Stimulated activated CD4-positive, alpha-beta T cell treated with anti-CD3 and anti-CD28 coated beads, Interleukin-4, amount 100 ng/mL, for 48 hours (primary cell): ENCODE data around the gene C22orf23.
A peak's percentile ranks its signal among the peaks of the same experiment; 100 is the strongest.

ENCODE experiments used
- DNase-seq, 2 donors: peaks; one replicate each; pipeline ENCODE4 v3.0.0-alpha.2; 2020; ENCODE audit warnings: low read depth in 2 of 2

Gene C22orf23

DNA sequence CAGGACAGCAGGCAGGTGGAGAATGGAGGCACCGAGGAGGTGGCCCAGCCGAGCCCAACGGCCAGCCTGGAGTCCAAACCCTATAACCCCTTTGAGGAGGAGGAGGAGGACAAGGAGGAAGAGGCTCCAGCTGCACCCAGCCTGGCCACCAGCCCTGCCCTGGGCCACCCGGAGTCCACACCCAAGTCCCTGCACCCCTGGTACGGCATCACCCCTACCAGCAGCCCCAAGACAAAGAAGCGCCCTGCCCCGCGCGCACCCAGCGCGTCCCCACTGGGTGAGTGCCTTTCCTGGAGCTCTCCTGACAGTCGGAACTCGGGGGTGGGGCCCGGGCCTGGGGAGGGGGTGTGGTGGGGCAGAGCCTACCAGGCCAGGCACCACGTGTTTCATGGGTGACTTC lies 27.6 kb downstream of the C22orf23 start:
- DNase-seq = no peak

DNA sequence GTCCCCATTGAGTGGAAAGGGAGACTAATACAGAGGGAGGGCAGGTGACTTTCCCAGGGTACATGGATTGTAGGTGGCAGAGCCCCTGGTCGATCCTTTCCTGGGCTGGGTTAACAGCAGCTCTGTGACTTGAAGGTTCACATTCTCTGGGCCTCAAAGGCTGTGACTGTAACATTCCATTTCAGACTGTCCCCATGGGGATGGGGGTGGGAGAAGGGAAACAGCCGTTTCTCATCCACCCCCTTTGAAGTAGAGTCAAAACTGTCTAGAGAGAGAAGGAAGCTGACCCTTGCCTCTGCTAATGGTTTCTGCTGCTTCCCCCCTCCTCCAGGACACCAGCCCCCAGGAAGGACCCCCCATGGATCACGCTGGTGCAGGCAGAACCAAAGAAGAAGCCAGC lies 28.1 kb downstream of the C22orf23 start:
- no peak for DNase-seq

DNA sequence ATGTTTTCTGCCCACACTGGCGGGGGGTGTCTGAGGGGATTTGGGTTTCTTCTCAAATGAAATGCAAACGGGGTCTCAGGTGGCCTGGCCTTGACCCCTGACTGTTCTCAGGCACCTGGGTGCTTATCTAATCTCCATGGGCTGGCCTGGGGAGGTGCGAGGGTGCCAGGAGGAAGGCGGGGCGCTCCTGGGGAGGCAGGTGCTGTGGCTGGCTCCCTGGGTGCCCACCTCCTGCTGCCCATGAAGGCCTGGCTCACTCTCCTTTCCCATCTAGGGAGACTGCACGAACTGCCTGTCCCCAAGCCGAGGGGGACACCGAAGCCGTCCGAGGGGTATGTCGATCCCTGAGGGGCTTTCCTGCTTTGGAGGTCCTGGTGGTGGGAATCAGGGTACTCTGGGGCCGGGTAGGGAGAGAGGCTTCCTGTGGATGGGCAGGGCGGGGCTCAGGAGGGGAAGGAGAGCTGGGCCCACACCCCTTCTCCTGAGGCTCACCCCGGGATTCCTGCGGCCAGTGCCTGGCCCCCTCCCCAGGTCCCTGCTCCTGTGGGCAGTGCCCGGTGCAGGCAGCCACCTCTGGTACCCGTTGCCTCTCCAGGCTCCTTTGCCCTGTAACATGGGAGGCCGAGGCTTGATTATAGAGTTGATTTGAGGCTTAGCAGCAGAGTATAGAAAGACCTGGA lies 28.9 kb downstream of the C22orf23 start:
- no peak for DNase-seq

DNA sequence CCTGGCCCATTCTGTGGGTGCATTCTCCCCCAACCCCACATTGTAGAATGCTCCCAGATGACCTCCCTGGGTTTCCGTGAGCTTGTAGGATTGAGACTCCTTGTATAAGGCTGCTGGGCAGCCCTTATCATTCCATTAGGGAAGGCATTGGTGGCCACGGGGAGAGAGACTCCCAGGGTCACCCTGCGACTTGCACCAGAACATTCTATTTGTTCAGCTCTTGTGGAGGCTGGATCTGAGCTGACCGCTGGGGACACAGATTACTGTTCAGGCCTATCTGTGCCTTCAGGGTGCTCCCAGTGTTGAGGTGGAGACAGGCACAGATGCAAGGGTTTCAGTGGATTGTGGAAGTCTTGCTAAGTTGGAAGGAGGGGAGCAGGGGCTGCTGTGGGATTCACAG lies 29.5 kb downstream of the C22orf23 start:
- no peak for DNase-seq

DNA sequence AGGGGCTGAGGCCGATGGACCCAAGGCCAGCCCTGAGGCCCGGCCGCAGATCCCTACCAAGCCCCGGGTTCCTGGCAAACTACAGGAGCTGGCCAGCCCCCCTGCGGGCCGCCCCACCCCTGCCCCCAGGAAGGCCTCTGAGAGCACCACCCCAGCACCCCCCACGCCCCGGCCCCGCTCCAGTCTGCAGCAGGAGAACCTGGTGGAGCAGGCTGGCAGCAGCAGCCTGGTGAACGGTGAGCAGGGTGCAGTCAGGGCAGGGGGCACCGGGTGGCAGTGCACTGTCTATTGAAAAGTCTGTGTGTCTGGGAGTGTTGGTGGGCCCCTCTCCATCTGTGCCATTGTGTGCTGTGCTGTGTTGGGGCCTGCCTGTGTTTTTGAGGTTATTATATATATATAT lies 31.2 kb downstream of the C22orf23 start:
- no peak for DNase-seq

DNA sequence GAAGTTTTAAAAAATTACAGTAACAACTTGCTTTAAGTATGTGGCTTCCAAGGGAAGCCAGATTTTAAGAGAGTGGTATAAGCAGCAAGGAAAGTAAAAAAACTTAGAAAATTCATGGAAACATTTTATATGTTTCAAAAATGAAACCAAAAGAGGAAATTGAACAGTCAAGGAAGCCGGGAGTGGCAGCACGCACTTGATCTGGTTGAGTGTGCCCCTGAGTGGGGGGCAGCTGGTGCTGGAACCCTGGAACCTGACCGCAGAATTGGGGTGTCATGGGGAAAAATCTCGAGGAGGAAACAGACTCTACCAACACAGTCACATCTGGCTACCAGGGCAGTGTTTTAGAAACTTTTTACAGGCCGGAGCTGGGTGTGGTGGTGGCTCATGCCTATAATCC lies 33.3 kb downstream of the C22orf23 start:
- no peak for DNase-seq

DNA sequence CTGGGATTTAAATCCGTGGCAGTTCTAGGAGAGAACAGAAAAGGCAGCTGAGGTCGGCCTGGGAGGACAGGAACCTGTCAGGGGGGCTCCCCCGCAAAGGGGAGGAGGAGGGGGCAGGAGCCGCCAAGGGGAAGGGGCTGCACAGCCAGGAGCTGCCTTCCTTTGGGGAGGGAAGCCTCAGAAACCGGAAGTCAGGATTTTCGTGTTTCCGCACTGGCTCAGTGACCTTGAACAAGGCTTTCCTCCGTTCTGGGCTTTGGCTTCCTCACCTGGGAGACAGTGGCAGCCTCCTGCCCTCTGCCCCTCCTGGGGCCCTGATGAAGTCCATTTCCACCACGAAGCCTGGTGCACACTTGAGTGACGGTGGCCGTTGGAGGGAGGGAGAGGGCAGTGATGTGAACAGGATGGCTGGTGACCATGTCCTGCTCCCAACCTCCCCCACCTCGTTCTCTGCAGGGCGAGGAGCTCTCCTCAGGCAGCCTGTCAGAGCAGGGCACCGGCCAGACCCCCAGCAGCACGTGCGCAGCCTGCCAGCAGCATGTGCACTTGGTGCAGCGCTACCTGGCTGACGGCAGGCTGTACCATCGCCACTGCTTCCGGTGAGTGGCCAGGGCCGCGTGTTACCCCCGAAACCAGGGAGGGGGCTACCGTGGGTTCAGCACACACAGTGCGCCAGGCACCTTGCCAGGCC lies 34.7 kb downstream of the C22orf23 start:
- no peak for DNase-seq

DNA sequence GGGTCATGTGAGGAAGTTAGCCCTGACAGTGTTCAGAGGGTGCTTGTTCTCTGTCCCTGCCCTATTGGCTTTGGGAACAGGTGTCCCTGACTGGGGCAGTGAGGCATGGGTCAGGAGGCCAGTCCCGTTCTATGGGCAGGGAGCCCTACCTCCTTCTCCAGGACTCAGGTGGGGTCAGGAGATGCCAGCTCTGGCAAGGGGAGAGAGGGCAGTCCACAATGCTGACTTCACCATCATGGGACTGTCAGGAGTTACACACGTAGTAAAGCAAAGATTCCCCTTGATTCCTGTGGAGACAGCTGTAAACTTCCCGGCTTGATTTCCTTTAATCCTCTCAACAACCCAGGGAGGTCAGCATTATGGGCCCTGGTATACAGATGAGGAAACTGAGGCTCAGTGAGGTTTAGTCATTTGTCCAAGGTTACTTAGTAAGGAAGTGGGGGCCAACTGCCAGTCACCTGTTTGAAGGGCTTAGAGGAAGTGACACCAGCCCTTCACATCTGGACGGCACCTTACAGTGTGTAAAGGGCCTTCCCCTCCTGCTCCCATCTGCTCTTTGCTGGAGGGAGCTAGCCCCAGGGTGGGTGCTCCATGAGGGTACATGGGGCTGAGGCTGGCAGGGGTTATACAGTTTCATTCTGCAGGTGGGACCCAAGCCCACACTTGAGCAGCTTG lies 35.4 kb downstream of the C22orf23 start:
- DNase-seq = no peak

DNA sequence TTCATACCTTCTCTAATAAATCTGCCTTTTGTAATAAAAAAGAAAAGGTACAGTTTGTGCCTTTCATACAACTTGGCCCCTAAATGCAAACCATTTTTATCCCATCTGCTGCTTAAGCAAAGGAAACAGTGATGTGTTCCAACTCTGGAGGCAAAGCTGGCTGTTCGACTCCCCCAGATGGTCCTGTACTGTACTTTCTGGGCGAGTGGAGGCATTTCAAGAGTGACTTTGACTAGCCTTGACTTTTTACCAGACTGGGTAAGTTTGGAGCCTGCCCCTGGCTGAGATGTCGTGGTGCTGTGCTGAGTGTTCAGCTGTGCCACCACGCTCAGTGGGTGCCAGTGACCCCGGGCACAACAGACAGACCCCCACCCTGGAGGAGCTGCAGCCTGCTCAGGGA lies 37.1 kb downstream of the C22orf23 start:
- DNase-seq = no peak

DNA sequence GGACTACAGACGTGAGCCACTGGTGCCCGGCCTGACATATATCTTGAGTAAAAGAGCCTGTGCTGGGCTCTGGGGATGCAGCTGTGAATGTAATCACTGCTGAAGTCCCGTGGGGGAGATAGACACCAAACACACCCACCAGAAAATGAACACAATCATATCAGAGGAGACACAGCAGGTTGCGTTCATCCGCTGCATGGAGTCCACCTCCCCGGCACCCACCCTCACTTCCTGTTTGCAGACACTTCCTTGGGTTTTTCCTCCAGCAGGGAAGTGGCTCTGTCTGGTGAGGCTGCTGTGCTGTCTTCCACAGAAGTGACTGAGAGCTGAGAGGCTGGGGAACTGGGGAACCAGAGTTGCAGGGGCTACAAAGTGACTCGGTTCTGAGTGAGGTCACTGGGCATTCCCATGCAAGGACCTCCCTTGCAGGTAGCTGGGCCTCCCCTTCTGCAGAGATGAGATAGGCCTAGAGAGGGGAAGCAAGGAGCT lies 40.1 kb downstream of the C22orf23 start:
- no peak for DNase-seq

DNA sequence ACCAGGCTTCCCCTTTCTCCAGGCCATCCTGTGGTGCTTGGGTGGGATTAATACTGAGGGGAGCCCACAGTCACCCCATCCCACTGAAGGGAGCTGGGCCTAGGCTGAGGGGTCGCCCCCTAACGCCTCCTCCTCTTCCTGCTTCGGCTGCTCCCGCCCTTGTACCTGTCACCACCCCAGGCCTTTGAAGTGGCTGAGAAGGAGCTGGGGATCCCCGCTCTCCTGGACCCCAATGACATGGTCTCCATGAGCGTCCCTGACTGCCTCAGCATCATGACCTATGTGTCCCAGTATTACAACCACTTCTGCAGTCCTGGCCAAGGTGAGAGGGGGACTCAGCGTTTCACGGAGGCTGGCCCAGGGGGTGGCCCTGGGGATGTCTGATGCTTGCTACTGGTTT lies 41.2 kb downstream of the C22orf23 start:
- DNase-seq = no peak

DNA sequence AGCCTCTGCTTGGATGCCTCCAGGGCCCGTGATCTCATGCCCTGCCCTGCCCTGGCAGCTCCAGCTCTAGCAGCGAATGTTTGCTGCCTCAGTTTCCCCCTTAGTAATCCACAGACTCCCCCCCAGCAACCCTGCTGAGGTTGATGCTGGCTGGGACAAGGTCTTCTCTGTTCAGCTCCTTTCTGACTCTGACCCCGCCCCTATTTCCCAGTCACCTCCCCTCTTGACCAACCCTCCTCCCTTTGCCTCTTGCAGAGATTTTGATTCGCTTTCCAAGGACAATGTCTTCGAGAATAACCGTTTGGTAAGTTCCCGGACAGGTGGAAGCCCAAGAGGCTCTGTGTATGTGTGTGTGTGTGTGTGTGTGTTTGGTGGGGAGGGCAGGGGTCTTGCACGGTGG lies 41.7 kb downstream of the C22orf23 start:
- no peak for DNase-seq

DNA sequence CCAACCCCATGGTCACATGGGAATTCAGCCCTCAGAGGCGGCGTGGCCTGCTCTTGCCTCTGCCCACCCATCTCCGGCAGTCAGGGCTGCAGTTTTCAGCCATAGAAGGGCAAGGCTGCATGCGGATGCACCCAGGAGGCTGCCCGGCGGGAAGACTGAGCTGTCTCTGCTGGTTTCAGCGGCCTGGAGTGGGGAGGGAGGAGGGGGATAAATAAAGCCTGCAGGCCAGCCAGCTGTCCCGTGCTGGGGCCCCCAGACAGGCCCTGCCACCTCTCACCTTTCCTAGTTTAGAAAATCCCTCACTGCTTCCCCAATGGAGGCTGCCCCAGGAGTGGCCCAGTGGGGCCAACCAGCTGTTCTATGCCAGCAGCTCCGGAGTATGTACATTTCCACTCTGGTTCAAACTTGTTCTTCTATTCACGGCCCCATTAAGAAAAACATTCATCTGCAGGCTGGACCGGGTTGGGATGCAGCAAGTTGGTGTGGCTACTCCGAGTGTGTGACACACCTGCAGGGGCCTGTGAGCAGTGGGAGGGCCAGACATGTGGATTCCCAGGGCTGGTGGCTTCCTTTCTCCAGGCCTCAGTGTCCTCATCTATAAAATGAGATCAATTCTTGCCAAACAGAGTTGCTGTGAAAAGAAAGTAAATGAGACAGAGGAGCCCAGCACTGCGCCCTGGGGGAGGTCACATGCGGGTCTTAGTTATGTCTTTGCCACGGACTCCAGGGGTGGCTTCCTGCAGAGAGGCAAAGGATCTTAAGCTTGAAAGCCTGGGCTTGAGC lies 42.3 kb downstream of the C22orf23 start:
- no peak for DNase-seq

DNA sequence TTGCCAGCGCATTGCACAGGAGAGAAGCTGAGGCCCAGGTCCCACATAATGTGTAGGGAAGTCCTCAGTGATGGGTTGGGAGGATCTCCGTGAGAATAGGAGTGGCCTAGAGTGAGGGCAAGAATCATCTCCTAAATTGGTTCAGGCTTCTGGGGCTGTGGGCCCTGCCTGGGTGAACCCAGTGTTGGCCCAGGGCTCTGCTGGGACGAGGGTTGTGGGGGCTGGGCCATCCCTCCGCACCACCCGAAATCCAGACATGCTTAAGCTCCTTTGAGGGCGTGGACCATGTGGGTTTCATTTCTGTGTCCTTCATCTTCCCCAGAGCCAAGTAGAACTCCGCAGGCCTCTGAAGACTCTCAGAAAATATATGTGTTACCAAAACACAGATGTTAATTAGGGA lies 43.6 kb downstream of the C22orf23 start:
- no peak for DNase-seq

DNA sequence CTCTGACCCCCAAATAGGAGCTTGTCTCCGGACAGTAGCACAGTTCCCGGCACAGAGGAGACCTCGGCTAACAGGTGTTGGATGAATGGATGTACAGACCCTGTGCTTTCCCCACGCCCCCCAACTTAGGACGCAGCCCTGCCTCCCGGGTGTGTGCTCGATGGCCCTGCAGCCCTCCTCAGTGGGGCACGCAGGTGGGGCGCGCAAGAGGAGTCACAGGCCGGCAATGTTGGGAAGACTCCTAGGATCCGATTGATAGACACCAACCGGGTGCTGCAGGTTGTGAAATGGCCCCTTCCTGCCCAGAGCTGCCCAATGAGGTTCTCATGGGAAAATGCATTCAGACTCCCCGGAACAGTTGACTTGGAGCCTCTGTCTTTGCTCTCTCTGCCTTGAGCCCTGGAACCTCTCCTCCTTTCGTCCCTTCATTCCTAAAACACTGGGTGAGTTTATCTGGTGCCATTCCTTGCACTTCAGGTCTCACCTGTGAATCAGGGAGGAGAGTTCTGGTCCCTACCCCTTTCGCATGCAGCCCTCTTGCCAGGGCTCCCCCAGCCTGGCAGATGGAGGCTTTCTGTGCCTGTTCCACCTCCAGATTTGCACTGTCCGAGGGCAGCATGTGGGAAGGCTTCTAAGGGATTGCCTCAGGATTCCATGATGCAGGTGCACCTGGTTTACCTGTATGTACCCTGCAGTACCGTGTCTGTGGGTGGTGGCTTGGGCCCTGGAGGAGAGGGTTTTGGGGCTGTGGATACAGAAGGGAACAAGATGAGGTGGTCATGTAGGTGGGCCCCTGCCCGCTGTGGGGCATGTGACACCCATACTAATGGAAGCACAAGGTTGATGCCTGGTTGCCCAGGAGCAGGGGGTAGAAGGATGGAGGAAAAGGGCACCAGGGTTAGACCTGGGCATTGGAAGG lies 46.1 kb downstream of the C22orf23 start:
- no peak for DNase-seq

DNA sequence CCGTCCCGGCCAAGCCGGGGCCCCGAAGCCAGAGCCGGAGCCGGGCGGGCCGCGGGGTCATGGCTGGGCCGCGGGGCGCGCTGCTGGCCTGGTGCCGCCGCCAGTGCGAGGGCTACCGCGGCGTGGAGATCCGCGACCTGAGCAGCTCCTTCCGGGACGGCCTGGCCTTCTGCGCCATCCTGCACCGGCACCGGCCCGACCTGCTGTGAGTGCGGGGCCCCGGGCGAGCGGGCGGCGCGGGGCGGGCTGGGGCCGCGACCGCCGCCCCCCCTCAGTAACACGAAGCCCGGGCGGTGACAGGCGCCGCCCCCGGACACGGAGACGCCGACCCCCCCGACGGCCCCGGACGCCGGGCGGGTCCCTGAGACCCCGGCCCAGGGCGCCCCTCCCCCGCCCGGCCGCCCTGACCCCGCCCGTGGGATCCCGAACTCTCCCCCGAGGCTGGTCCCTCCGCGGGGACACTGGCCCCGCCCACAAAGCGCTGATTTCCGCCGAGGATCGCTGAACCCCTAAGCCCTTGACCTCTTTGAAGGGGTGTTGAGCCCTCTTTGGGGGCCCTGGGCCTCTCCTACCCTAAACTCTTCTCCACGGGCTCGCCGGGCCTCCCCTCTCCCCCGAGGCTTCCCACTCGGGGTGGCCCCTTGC lies 46.9 kb downstream of the C22orf23 start:
- DNase-seq = no peak

DNA sequence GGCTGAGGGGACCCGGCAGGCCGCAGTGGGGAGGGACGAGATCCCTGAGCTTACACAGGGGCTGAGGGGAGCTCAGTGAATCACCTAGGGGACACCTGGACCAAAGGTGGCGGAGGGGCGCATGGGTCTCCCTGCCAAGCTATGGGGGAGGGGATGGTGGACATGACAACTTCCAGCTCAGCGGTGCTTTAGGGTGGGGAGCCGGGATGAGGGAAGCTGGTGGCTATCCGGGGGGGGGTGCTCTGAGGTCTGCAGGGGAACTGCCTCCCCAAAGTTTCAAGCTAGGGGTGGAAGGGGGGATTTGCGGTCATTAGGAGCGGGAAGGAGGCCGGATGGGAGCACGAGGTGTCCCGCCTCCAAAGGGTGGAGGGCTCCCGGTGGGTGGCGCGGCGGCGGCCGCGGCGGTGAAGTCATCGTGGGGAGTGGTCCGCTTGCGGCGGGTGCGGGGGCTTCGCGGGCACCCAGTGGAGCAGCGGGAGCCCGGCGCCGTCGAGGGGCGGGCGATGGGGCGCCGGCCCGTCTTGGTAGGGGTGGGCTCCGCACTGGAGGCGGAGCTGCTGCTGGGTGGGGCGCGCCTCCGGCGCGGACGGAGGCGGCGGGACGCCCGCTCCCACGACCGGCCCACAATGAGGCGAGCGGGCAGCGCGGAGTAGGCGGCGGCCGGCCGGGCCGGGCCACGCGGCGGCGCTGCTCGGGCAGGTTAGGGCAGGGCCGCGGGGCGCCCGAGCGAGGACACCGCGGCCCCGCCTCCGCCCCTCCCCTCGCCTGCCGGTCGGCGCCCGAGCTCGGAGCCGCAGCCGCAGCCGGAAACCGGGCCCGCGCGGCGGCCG lies 47.7 kb downstream of the C22orf23 start, which contains the start of gene MICALL1:
Gene MICALL1 (plus strand): TSS at position 764 of the 830 bp plus-strand sequence. CDS start 126 bp downstream, outside the sequence.
- peak; percentile 38 to 56 for DNase-seq

DNA sequence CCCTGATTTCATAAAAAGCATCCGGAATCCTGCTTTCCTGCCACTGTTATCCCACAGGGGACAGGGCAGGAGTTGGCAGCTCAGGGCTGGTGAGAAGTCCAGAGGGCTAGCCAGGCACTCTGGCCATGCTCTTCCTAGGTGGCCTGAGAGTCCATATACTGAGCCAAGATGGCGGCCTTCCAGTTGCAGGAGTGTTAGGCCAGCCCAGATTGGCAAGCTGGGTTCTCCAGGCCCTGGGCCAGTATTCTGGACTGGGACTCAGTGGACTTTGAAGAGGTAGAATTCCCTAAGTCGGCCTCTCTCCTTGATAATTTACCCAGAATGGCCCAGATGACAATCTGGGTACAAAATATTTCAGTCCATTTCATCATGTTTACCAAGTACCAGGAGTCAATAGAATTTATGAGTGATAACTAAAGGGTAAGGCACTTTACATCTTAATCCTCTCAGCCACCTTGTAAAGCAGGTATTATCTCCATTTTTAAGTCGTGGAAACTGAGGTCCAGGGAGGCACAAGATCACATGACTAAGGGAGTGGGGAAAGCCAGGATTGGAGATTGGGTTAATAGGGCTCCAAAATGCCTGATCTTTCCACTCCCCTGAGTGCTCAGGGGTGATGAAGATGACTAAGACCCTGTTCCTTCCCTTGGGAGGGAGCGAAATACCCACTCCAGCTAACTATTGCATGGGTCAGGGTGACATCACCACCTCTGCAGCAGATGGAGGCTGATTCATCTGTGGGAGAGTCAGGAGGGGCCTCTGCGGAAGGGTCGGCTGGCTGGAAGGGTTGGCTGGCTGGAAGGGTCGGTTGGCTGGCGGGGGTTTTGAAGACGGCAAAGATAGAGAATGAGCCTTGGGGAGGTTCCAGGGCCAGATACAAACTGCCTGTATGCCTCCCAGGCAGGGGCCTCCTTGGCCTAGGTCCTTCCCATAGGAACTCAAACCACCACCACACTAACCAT lies 48.5 kb downstream of the C22orf23 start:
- peak in 1 of 2 donors; percentile 8 for DNase-seq
